Mesendoderm (in vitro differentiated cells): ENCODE measurements around the gene HLA-DMB.

Experiments used
- DNase-seq: peaks from one replicate; pipeline ENCODE4 v3.0.0; 2013
- H2AK5ac ChIP-seq: 2 replicates; pipeline ENCODE4 v1.6.1; 2013; ENCODE audit warnings: low read length, inconsistent platforms
- H2BK120ac ChIP-seq: 2 replicates; pipeline ENCODE4 v1.6.1; 2013; ENCODE audit warnings: low read depth, mild to moderate bottlenecking, low read length, moderate library complexity, mixed read lengths
- H2BK15ac ChIP-seq: replicated peaks from 2 replicates; pipeline ENCODE4 v1.6.1; 2013; ENCODE audit warnings: low read depth, mild to moderate bottlenecking, moderate library complexity
- H2BK5ac ChIP-seq: 2 replicates; pipeline ENCODE4 v1.6.1; 2013; ENCODE audit warnings: low read length, inconsistent platforms
- H3K18ac ChIP-seq: 2 replicates; pipeline ENCODE4 v1.6.1; 2013; ENCODE audit warnings: mild to moderate bottlenecking, low read length, mixed read lengths
- H3K23ac ChIP-seq: one replicate; pipeline ENCODE4 v1.6.1; 2013; ENCODE audit warnings: low read length
- H3K27ac ChIP-seq: 2 replicates; pipeline ENCODE4 v1.5.1; 2013; ENCODE audit warnings: low read depth, mild to moderate bottlenecking, inconsistent platforms, low read length, moderate library complexity
- H3K27me3 ChIP-seq: 2 replicates; pipeline ENCODE4 v1.6.1; 2013; ENCODE audit warnings: low read length, control low read depth, mild to moderate bottlenecking, inconsistent platforms; ENCODE audit not compliant: insufficient read depth, poor library complexity
- H3K36me3 ChIP-seq: 2 replicates; pipeline ENCODE4 v1.6.1; 2013; ENCODE audit warnings: low read length, inconsistent platforms; ENCODE audit not compliant: control insufficient read depth, insufficient read depth
- H3K4ac ChIP-seq: one replicate; pipeline ENCODE4 v1.6.1; 2013; ENCODE audit warnings: low read depth, mild to moderate bottlenecking, low read length, moderate library complexity
- H3K4me1 ChIP-seq: 2 replicates; pipeline ENCODE4 v1.6.1; 2013; ENCODE audit warnings: low read depth, low read length, inconsistent platforms; ENCODE audit not compliant: control insufficient read depth
- H3K4me2 ChIP-seq: 2 replicates; pipeline ENCODE4 v1.6.1; 2013; ENCODE audit warnings: low read length
- H3K4me3 ChIP-seq: 2 replicates; pipeline ENCODE4 v1.5.1; 2013; ENCODE audit warnings: mild to moderate bottlenecking, low read length
- H3K56ac ChIP-seq: one replicate; pipeline ENCODE4 v1.6.1; 2013; ENCODE audit warnings: low read length
- H3K79me1 ChIP-seq: 2 replicates; pipeline ENCODE4 v1.6.1; 2013; ENCODE audit warnings: low read length, inconsistent platforms
- H3K79me2 ChIP-seq: 2 replicates; pipeline ENCODE4 v1.6.1; 2013; ENCODE audit warnings: mild to moderate bottlenecking, low read length; ENCODE audit not compliant: control insufficient read depth, insufficient read depth
- H3K9ac ChIP-seq: 2 replicates; pipeline ENCODE4 v1.6.1; 2013; ENCODE audit warnings: low read length, inconsistent platforms
- H4K5ac ChIP-seq: one replicate; pipeline ENCODE4 v1.6.1; 2013; ENCODE audit warnings: low read length
- H4K8ac ChIP-seq: one replicate; pipeline ENCODE4 v1.6.1; 2013; ENCODE audit warnings: low read depth, mild to moderate bottlenecking, control low read depth, low read length, moderate library complexity
- WGBS: extraction: QIAGEN DNeasy Blood & Tissue Kit; methylation state at CpG from one replicate; pipeline ENCODE4 v1.1.7; 2013; ENCODE audit warnings: low lambda C conversion rate, missing lambda C conversion rate; ENCODE audit not compliant: insufficient coverage; ENCODE audit errors: extremely low coverage; 5-methylcytosine and 5-hydroxymethylcytosine counted together

The HLA-DMB gene

DNA sequence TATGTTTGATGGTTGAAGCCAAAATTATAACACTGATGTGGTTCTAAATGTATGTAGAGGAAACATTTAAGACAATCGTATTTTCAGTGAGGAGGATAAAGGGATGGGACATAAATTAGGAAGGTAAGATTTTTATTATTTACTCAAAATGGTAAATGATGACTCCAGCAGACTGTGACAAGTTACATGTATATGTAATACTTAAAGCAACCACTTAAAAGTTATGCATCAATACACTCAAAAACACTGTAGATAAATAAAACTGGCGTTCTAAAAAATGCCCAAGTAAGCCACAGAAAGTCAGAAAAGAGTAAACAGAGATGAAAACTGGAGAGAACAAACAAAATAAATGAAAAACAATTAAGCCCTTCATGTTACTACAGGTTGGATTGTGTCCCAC, 18.7 kb downstream of the HLA-DMB start:
- Histone ChIP-seq H3K4ac (no peak overlapping the region), H3K36me3 (no peaks in the 10 kb centered on the region), H3K9ac (no peak overlapping the region), H2BK5ac (no peak overlapping the region), H3K4me1 (no peaks in the 10 kb centered on the region), H3K79me1 (no peaks in the 10 kb centered on the region), H3K79me2 (no peaks in the 10 kb centered on the region), H3K56ac (no peak overlapping the region), H4K8ac (no peak overlapping the region), H4K5ac (no peak overlapping the region), H3K18ac (no peak overlapping the region), H2BK15ac (no peak overlapping the region), H3K4me2 (no peak overlapping the region), H3K23ac (no peak overlapping the region), H2BK120ac (no peak overlapping the region), H3K27ac (no peak overlapping the region), H2AK5ac (no peak overlapping the region), H3K4me3 (no peak overlapping the region), H3K27me3 (no peaks in the 10 kb centered on the region)
- no peak for DNase-seq
- WGBS, result no CpG with 5 or more reads among the region's 2 CpGs

DNA sequence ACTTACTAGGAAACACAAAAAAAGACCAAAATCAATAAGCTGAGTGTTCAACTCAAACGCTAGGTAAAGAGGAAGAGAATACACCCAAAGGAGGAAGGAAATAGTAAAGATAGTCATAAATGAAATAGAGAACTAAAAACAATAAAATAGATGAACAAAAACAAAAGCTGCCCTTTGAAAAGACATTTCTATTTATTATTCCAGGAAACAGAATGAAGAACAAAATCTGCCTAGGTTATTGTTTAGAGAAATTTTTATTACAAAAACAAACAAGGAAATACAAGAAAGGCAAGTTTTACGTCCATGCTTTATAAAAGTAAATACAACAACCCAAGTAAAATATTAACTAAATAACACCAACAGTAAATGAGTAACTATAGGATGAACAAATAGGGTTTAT, 20.1 kb downstream of the HLA-DMB start:
- no peak overlapping the region for H4K8ac ChIP-seq
- H3K23ac ChIP-seq, result no peak overlapping the region
- no peaks in the 10 kb centered on the region for H3K79me2 ChIP-seq
- H3K27me3 ChIP-seq, result no peaks in the 10 kb centered on the region
- no peak overlapping the region for H2BK15ac ChIP-seq
- H3K9ac ChIP-seq, result no peak overlapping the region
- DNase-seq, result no peak
- no peaks in the 10 kb centered on the region for H3K4me1 ChIP-seq
- H2BK120ac ChIP-seq, result no peak overlapping the region
- no peak overlapping the region for H3K4me2 ChIP-seq
- H3K18ac ChIP-seq, result no peak overlapping the region
- no peak overlapping the region for H2AK5ac ChIP-seq
- no peak overlapping the region for H3K27ac ChIP-seq
- no peak overlapping the region for H3K56ac ChIP-seq
- H3K4ac ChIP-seq, result no peak overlapping the region
- no peak overlapping the region for H4K5ac ChIP-seq
- WGBS, result no CpG with 5 or more reads among the region's 2 CpGs
- H2BK5ac ChIP-seq, result no peak overlapping the region
- no peaks in the 10 kb centered on the region for H3K79me1 ChIP-seq
- H3K36me3 ChIP-seq, result no peaks in the 10 kb centered on the region
- no peak overlapping the region for H3K4me3 ChIP-seq

DNA sequence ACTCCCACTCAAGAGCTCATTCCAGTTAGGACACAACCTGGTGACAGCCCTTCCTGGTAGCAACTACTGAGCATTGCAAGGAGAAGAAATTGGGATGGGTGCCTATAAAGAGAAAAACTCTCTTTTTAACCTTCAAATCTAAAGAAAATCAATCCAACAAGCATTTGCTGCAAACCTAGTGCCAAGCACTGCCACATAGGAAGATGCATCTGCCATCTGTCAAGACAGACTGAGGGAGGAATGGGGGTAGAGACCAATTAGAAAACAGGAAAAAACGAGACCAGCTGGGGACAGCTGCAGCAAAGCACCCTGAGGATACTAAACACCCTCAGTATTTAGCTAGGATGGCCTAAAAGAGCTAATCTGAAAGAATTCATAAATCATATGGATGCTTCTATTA, 27.9 kb downstream of the HLA-DMB start:
- Histone ChIP-seq H3K79me1 (no peaks in the 10 kb centered on the region), H3K79me2 (no peaks in the 10 kb centered on the region), H3K27me3 (no peaks in the 10 kb centered on the region), H2BK15ac (no peak overlapping the region), H3K4me1 (no peaks in the 10 kb centered on the region), H3K18ac (no peak overlapping the region), H4K5ac (no peak overlapping the region), H3K23ac (no peak overlapping the region), H3K4me3 (no peak overlapping the region), H3K4ac (no peak overlapping the region), H2BK5ac (no peak overlapping the region), H2BK120ac (no peak overlapping the region), H3K56ac (no peak overlapping the region), H4K8ac (no peak overlapping the region), H2AK5ac (no peak overlapping the region), H3K27ac (no peak overlapping the region), H3K9ac (no peak overlapping the region), H3K4me2 (no peak overlapping the region), H3K36me3 (no peaks in the 10 kb centered on the region)
- DNase-seq, result no peak
- WGBS, result no CpG with 5 or more reads among the region's 1 CpG

DNA sequence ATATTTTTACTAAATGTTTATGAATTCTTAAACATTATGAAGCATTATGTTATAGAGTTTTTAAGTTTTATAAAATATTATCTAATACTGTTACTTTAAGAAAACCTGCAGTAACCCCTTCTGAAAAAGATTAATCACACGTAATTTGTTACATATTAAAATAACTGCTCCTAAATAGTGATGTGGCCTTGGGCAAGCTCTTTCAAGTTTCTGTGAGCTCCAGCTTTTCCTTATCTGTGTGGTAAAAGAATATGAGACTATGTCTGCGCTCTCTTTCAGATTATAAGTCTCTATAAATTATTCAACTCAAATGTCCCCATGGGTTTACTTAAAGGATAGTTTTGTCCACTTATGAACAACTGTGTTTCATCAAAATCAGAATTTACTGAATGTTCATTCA, 31.9 kb downstream of the HLA-DMB start:
- no peaks in the 10 kb centered on the region for H3K79me2 ChIP-seq
- H3K36me3 ChIP-seq, result no peaks in the 10 kb centered on the region
- H2BK5ac ChIP-seq, result no peak overlapping the region
- H3K27me3 ChIP-seq, result no peaks in the 10 kb centered on the region
- no peak overlapping the region for H3K9ac ChIP-seq
- no peaks in the 10 kb centered on the region for H3K79me1 ChIP-seq
- no peak overlapping the region for H2BK15ac ChIP-seq
- no peak overlapping the region for H3K18ac ChIP-seq
- no peak for DNase-seq
- H3K56ac ChIP-seq, result no peak overlapping the region
- no peak overlapping the region for H4K5ac ChIP-seq
- no peak overlapping the region for H3K23ac ChIP-seq
- H4K8ac ChIP-seq, result no peak overlapping the region
- H2AK5ac ChIP-seq, result no peak overlapping the region
- no CpG with 5 or more reads among the region's 2 CpGs for whole genome bisulfite sequencing
- no peaks in the 10 kb centered on the region for H3K4me1 ChIP-seq
- no peak overlapping the region for H2BK120ac ChIP-seq
- no peak overlapping the region for H3K4me2 ChIP-seq
- no peak overlapping the region for H3K4ac ChIP-seq
- no peak overlapping the region for H3K27ac ChIP-seq
- H3K4me3 ChIP-seq, result no peak overlapping the region

DNA sequence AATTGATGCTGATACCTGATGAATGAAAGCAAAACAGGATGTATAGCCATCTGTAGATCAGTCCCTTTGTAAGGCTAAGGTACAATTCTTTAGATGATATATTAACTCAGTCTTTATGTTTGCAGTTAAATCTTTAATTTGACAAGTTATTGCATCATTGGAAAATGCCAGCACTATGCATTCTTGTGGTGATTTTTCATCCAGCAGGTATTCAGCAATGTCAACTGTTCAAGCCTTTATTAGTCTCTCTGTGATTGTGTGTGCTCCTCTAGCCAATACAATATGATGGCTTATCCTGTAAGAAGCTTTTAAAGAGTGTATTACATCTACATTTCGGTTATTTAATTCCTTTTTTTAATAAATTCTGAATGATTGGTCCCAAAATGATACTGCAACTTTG, 34.3 kb downstream of the HLA-DMB start:
- H2BK120ac ChIP-seq, result no peak overlapping the region

DNA sequence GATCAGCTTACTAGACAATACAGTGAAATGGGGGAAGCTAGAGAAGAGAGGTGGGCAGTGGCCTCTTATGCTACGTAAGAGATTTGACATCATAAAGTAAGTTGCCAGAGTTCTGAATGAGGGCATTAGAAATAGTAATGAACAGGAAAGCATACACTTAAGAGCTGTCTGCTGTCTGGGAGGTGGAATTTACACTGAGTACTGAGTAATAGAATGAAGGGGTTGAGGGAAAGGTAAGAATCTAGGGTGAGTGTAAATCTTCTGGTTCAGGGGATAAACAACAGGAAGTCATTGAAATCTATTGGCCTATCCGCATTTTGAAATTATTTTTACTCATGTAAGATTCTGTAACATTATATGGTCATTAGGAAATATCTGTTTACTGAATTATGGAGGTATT, 35.8 kb downstream of the HLA-DMB start:
- Histone ChIP-seq H3K27me3 (no peaks in the 10 kb centered on the region), H4K8ac (no peak overlapping the region), H3K4ac (no peak overlapping the region), H3K79me1 (no peaks in the 10 kb centered on the region), H3K4me3 (no peak overlapping the region), H3K18ac (no peak overlapping the region), H3K4me2 (no peak overlapping the region), H2BK120ac (no peak overlapping the region), H2BK15ac (no peak overlapping the region), H3K79me2 (no peaks in the 10 kb centered on the region), H4K5ac (no peak overlapping the region), H2AK5ac (no peak overlapping the region), H3K56ac (no peak overlapping the region), H3K23ac (no peak overlapping the region), H3K36me3 (no peaks in the 10 kb centered on the region), H2BK5ac (no peak overlapping the region), H3K4me1 (no peaks in the 10 kb centered on the region), H3K27ac (no peak overlapping the region), H3K9ac (no peak overlapping the region)
- no peak for DNase-seq
- no CpG with 5 or more reads among the region's 2 CpGs for whole genome bisulfite sequencing

More for the DNA sequence above, 34.3 kb downstream of the HLA-DMB start:
- H3K9ac ChIP-seq, result no peak overlapping the region
- H3K4ac ChIP-seq, result no peak overlapping the region
- H2AK5ac ChIP-seq, result no peak overlapping the region
- H3K4me3 ChIP-seq, result no peak overlapping the region
- WGBS, result no CpG with 5 or more reads among the region's 1 CpG
- no peak overlapping the region for H4K8ac ChIP-seq
- H3K27ac ChIP-seq, result no peak overlapping the region
- no peak overlapping the region for H3K56ac ChIP-seq
- DNase-seq, result no peak
- no peak overlapping the region for H2BK15ac ChIP-seq
- H3K27me3 ChIP-seq, result no peaks in the 10 kb centered on the region
- no peaks in the 10 kb centered on the region for H3K79me2 ChIP-seq
- no peak overlapping the region for H3K18ac ChIP-seq
- no peaks in the 10 kb centered on the region for H3K4me1 ChIP-seq
- H3K79me1 ChIP-seq, result no peaks in the 10 kb centered on the region
- no peak overlapping the region for H3K4me2 ChIP-seq
- no peaks in the 10 kb centered on the region for H3K36me3 ChIP-seq
- H2BK5ac ChIP-seq, result no peak overlapping the region
- no peak overlapping the region for H4K5ac ChIP-seq
- no peak overlapping the region for H3K23ac ChIP-seq
